SK-N-SH (cell line): ENCODE measurements around the gene SMIM21.

ENCODE experiments used
- EP300 ChIP-seq, 2 experiments: IDR thresholded peaks; 2 replicates each; pipeline versions ENCODE4 v1.4.0 to v1.6.1; 2012; ENCODE audit warnings: borderline replicate concordance in 1 of 2, low read depth in 1 of 2, low read length in 1 of 2
- POLR2AphosphoS5 ChIP-seq: IDR thresholded peaks from 2 replicates; pipeline ENCODE4 v1.6.1; 2012; ENCODE audit warnings: low read depth, low read length
- RAD21 ChIP-seq: IDR thresholded peaks from 2 replicates; pipeline ENCODE4 v1.6.1; 2012; ENCODE audit warnings: mild to moderate bottlenecking, low read length
- RFX5 ChIP-seq: IDR thresholded peaks from 2 replicates; pipeline ENCODE4 v1.6.1; 2012; ENCODE audit warnings: mild to moderate bottlenecking, improper control_type of control experiment, low read length
- SIN3A ChIP-seq: IDR thresholded peaks from 2 replicates; pipeline ENCODE4 v1.6.1; 2012; ENCODE audit warnings: low read depth, mild to moderate bottlenecking, low read length, moderate library complexity, borderline replicate concordance
- TF ChIP-seq, protein P1 (sequence below): fragments of 200-600 bp; sonication (generic); IDR thresholded peaks from 2 replicates; pipeline ENCODE4 v1.6.1; 2017; ENCODE audit warnings: antibody characterized with exemption, mild to moderate bottlenecking, moderate library complexity
- TF ChIP-seq, protein P2 (sequence below): IDR thresholded peaks from 2 replicates; pipeline ENCODE4 v1.4.0; 2012; ENCODE audit warnings: low read depth
- TF ChIP-seq, protein P3 (sequence below): IDR thresholded peaks from 2 replicates; pipeline ENCODE4 v1.4.0; 2012; ENCODE audit warnings: low read depth, borderline replicate concordance
- TF ChIP-seq, protein P4 (sequence below): fragments of 150-350 bp; IDR thresholded peaks from 2 replicates; pipeline ENCODE4 v1.6.1; 2017; ENCODE audit warnings: antibody characterized with exemption, low read length, low read depth, borderline replicate concordance

DNA sequence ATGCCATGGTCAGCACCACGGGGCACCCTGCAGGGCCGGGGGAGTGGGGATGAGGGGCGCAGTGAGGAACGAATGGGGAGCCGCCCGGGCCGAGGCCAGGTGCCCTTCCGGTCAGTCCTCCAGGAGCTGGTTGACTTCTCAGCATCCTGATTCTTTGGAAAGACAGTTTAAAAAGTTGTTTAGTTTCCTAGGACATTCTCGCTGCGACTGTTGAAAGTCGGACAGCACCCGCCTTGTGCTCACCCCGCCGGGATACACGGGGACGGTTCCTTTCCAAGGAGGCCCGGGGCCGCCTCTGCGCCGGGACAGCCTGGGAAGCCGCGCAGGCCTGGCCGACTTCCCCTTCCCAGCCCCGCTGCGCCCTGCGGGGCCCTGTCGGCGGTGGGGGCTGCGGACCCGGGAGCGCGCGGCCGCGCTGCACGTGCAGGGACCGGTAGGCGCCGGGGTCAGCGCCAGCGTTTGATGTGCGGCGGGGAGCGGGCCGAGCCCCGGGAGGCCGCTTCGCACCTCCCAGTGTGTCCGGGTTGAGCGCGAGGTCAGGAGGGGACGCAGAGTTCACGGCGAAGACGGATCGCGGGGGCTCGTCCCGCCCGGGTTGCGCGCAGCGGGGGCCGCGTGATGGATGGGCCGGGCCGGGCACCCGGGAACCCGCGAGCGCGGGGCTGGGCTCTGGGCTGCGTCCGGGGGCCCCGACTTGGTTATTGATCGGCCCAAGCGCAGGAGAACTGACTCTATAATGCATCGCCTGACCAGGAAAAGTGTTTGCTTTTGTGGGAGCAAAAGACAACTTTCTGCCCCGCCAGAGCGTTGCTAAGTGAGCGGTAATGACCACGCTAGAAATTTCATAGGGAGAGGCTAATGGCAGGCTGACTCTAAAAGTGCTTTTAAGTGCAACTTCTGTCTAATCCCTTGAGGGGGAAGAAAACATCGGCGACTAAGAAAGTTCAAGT, 28.0 kb upstream of the SMIM21 start:
- TF ChIP-seq SIN3A (no peak), POLR2AphosphoS5 (no peak), RFX5 (no peak), EP300 (IDR thresholded peaks at IDR 0.05; ENCODE audit: borderline replicate concordance in 1 of 2, low read depth in 1 of 2, low read length in 1 of 2) (no peak), RAD21 (no peak)
- TF ChIP-seq, protein P1, sequence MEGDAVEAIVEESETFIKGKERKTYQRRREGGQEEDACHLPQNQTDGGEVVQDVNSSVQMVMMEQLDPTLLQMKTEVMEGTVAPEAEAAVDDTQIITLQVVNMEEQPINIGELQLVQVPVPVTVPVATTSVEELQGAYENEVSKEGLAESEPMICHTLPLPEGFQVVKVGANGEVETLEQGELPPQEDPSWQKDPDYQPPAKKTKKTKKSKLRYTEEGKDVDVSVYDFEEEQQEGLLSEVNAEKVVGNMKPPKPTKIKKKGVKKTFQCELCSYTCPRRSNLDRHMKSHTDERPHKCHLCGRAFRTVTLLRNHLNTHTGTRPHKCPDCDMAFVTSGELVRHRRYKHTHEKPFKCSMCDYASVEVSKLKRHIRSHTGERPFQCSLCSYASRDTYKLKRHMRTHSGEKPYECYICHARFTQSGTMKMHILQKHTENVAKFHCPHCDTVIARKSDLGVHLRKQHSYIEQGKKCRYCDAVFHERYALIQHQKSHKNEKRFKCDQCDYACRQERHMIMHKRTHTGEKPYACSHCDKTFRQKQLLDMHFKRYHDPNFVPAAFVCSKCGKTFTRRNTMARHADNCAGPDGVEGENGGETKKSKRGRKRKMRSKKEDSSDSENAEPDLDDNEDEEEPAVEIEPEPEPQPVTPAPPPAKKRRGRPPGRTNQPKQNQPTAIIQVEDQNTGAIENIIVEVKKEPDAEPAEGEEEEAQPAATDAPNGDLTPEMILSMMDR, result no peak
- TF ChIP-seq, protein P2, sequence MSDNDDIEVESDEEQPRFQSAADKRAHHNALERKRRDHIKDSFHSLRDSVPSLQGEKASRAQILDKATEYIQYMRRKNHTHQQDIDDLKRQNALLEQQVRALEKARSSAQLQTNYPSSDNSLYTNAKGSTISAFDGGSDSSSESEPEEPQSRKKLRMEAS, result no peak
- TF ChIP-seq, protein P3, sequence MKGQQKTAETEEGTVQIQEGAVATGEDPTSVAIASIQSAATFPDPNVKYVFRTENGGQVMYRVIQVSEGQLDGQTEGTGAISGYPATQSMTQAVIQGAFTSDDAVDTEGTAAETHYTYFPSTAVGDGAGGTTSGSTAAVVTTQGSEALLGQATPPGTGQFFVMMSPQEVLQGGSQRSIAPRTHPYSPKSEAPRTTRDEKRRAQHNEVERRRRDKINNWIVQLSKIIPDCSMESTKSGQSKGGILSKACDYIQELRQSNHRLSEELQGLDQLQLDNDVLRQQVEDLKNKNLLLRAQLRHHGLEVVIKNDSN, result no peak
- TF ChIP-seq, protein P4, sequence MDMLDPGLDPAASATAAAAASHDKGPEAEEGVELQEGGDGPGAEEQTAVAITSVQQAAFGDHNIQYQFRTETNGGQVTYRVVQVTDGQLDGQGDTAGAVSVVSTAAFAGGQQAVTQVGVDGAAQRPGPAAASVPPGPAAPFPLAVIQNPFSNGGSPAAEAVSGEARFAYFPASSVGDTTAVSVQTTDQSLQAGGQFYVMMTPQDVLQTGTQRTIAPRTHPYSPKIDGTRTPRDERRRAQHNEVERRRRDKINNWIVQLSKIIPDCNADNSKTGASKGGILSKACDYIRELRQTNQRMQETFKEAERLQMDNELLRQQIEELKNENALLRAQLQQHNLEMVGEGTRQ, result no peak
